Measurements from ENCODE around the gene LTBP3. TPM values are rescaled to one million over a fixed set of nuclear protein-coding genes. Genes with fewer than 3 reads are reported as not detected.

Gene LTBP3
- total and polyA plus RNA-seq, 2 donors (not counting 3 experiments of a cell fraction or from before 2014, with no cell fraction given), result 120 to 209 TPM

DNA sequence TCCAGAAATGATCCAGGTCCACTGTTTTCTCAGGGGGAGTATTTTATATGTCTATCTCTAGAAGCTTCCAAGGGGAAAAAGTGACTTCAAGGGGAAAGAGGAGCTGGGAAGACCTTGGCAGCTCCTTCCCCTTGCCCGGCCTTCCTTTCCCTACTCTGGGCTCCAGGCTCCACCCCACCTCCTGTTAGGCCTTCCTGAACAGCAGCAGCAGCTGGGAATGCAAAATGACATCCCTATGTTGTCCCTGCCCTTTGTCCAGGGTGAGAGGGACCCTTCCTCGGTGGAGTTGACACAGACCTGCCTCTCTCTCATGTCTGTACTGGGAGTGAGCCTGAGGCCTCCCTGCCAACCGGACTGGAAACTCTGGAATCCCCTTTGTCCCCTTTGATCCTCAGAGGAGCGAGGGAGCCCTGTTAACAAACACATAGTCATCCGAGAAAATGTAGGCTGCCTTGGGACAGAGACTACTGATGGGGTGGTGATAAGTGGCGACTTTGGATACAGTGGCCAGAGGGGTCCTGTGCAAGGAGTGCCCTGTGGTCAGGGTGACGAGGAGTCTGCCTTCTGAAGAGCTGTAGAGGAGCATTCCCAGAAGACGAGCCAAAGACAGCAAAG is 68.3 kb downstream of the LTBP3 start:
- Histone ChIP-seq H3K9ac (replicated peaks; ENCODE audit: extremely low read depth, insufficient read depth, low read length) (peak overlapping the region; percentile 22), H3K9me3 (replicated peaks; ENCODE audit: control insufficient read depth, insufficient read depth, low read length) (no peaks in the 10 kb centered on the region), H3K27ac (ENCODE audit: insufficient read depth, low read depth, low read length) (peak overlapping the region; percentile 81), H3K4me3 (replicated peaks in 1 of 3; ENCODE audit: insufficient read depth in 1 of 3, low read depth in 1 of 3, low read length in 3 of 3) (no peak overlapping the region), H3K79me2 (ENCODE audit: control insufficient read depth, insufficient read depth, low read length) (no peaks in the 10 kb centered on the region), H3K36me3 (ENCODE audit: control insufficient read depth in 2 of 2, extremely low read depth in 1 of 2, insufficient read depth in 2 of 2, low read length in 2 of 2) (no peaks in the 10 kb centered on the region), H3K4me1 (ENCODE audit: control insufficient read depth, extremely low read depth, insufficient read depth, low read length) (peaks cover 78% of the 10 kb centered on the region), H3K27me3 (ENCODE audit: control insufficient read depth in 2 of 2, insufficient read depth in 2 of 2, low read length in 2 of 2) (no peaks in the 10 kb centered on the region), H3K9me1 (replicated peaks; ENCODE audit: control insufficient read depth, extremely low read depth, insufficient read depth, low read length) (no peaks in the 10 kb centered on the region), H2AFZ (ENCODE audit: low read depth, low read length) (peak overlapping the region; percentile 39), H3K4me2 (ENCODE audit: insufficient read depth, low read length) (no peak overlapping the region), H4K20me1 (replicated peaks; ENCODE audit: control insufficient read depth, extremely low read depth, insufficient read depth, low read length) (no peaks in the 10 kb centered on the region)
- DNase-seq (ENCODE audit: low read depth, low spot score) (peak; percentile 43), FAIRE-seq (peak; percentile 33)
- dilution Hi-C loops (cut with MboI; ENCODE audit: extremely low pct_ligation_motif_present, low sequenced_read_pairs), result no loop called here
- no TSS peak for BruUV-seq (replicated peaks)
- TF ChIP-seq FOS (IDR thresholded peaks at IDR 0.05; ENCODE audit: borderline replicate concordance, insufficient read depth, low read length) (no peak), JUN (IDR thresholded peaks at IDR 0.05; ENCODE audit: borderline replicate concordance, insufficient read depth, insufficient read length, low read depth) (no peak), POLR2AphosphoS5 (IDR thresholded peaks at IDR 0.05; ENCODE audit: insufficient read depth, low read depth, low read length) (no peak)
- TF ChIP-seq, protein P1, sequence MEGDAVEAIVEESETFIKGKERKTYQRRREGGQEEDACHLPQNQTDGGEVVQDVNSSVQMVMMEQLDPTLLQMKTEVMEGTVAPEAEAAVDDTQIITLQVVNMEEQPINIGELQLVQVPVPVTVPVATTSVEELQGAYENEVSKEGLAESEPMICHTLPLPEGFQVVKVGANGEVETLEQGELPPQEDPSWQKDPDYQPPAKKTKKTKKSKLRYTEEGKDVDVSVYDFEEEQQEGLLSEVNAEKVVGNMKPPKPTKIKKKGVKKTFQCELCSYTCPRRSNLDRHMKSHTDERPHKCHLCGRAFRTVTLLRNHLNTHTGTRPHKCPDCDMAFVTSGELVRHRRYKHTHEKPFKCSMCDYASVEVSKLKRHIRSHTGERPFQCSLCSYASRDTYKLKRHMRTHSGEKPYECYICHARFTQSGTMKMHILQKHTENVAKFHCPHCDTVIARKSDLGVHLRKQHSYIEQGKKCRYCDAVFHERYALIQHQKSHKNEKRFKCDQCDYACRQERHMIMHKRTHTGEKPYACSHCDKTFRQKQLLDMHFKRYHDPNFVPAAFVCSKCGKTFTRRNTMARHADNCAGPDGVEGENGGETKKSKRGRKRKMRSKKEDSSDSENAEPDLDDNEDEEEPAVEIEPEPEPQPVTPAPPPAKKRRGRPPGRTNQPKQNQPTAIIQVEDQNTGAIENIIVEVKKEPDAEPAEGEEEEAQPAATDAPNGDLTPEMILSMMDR (IDR thresholded peaks at IDR 0.05; ENCODE audit: extremely low read depth in 1 of 2, insufficient read depth in 1 of 2, low read depth in 1 of 2, low read length in 2 of 2), result no peak
- intact Hi-C loops (cut with micrococcal nuclease), result no loop called here
- CTCF ChIA-PET, result interaction anchor here (0.8 to 13.9 kb wide), 5 partner anchors 10 to 215 kb away, joined by 3 to 247 read pairs (median 7); partner anchors contain the start of gene MALAT1
- POLR2A ChIA-PET, result interaction anchor here (0.8 to 9.4 kb wide), 3 partner anchors 13 to 67 kb away, joined by 3 to 204 read pairs (median 12); partner anchors contain the start of genes MALAT1 and NEAT1

Data from endothelial cell of umbilical vein (primary cell).